Transverse colon (tissue), 3 donors: ENCODE measurements around the gene SSTR4.

ENCODE experiments used
- POLR2A ChIP-seq: fragments of 450-650 bp; IDR thresholded peaks from one replicate; pipeline ENCODE4 v1.6.1; 2016; ENCODE audit warnings: antibody characterized with exemption, mild to moderate bottlenecking, moderate library complexity
- POLR2AphosphoS5 ChIP-seq, 3 donors: sonication (generic); formaldehyde crosslinking; IDR thresholded peaks; one replicate each; pipeline ENCODE4 v1.6.1; 2016; ENCODE audit warnings: antibody characterized with exemption in 3 of 3

DNA sequence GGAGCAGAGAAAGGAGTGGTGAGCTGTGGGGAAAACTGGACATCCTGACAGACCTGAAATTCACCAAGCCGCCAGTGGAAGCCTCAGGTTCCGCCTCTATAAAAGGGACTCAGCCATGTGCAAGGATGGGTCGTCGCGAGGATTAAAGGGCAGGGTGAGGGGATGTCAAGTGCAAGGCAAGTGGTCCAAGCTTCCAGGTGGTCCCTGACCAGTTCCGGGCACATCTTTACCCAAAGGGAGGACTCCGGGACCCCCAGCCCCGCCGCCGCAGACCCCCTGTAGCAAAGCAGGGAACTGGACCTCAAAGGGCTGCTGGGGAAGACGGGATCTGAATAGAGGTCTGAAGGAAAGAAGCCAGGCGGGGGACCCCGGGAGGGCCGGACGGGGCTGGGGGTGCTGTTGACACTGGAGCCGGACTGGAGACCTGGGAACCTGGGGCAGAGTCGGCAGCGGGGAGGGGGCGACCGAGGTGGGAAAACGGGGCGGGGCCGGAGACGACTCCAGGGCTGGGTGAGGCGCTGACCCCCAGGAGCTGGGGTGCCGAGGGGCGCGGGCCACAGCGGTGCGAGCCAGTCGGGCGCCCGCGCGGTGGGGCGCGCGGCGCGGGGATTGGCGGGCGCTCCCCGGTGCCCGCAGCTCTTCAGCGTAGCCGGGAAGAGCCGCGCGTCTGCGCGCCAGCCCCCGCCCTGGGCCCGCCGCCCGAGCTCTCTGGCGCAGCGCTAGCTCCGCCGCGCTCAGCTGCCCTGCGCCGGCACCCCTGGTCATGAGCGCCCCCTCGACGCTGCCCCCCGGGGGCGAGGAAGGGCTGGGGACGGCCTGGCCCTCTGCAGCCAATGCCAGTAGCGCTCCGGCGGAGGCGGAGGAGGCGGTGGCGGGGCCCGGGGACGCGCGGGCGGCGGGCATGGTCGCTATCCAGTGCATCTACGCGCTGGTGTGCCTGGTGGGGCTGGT lies at the start of gene SSTR4:
- TF ChIP-seq POLR2A (no peak), POLR2AphosphoS5 (IDR thresholded peaks at IDR 0.05) (no peak)
